DND-41 (cell line): Measurements from ENCODE around the gene SMOC2.

Source experiments
- ATAC-seq: fragments of 200-7000 bp; cut with Tn5 transposase; 3 replicates; pipeline ENCODE4 v1.9.1; 2021; ENCODE audit warnings: low read depth; ENCODE audit not compliant: insufficient read depth
- DNase-seq: peaks from one replicate; pipeline ENCODE4 v3.0.0-alpha.2; 2020
- H2AFZ ChIP-seq: 2 replicates; pipeline ENCODE4 v1.6.0; 2012; ENCODE audit warnings: low read depth, low read length
- H3K27ac ChIP-seq: 2 replicates; pipeline ENCODE4 v1.5.1; 2012; ENCODE audit warnings: low read length, inconsistent platforms
- H3K27me3 ChIP-seq: fragments of 200-600 bp; sonication (generic); 2 replicates; pipeline ENCODE4 v1.6.0; 2012; ENCODE audit warnings: low read length, mild to moderate bottlenecking, inconsistent platforms; ENCODE audit not compliant: insufficient read depth, poor library complexity
- H3K36me3 ChIP-seq: 2 replicates; pipeline ENCODE4 v1.5.1; 2012; ENCODE audit warnings: low read length, inconsistent platforms; ENCODE audit not compliant: insufficient read depth
- H3K4me1 ChIP-seq: 2 replicates; pipeline ENCODE4 v1.5.1; 2012; ENCODE audit warnings: mild to moderate bottlenecking, low read length; ENCODE audit not compliant: insufficient read depth
- H3K4me2 ChIP-seq: 2 replicates; pipeline ENCODE4 v1.6.0; 2012; ENCODE audit warnings: mild to moderate bottlenecking, moderate library complexity, low read length, inconsistent platforms; ENCODE audit not compliant: insufficient read depth
- H3K4me3 ChIP-seq, 2 experiments: fragments of 200-600 bp in 1 of 2; shearing (Covaris generic) in 1 of 2; 2 replicates each; pipeline ENCODE4 v1.5.1; 2012 to 2016; ENCODE audit warnings: inconsistent platforms in 2 of 2, low read length in 2 of 2, mild to moderate bottlenecking in 2 of 2, low read depth in 1 of 2, moderate library complexity in 1 of 2
- H3K79me2 ChIP-seq: 2 replicates; pipeline ENCODE4 v1.6.0; 2012; ENCODE audit warnings: low read length, inconsistent platforms; ENCODE audit not compliant: insufficient read depth
- H3K9ac ChIP-seq: 2 replicates; pipeline ENCODE4 v1.6.0; 2012; ENCODE audit warnings: low read depth, mild to moderate bottlenecking, inconsistent platforms, low read length, moderate library complexity
- H3K9me3 ChIP-seq: 2 replicates; pipeline ENCODE4 v1.5.1; 2012; ENCODE audit warnings: low read length, moderate library complexity, mild to moderate bottlenecking, inconsistent platforms; ENCODE audit not compliant: insufficient read depth, severe bottlenecking
- H4K20me1 ChIP-seq: 2 replicates; pipeline ENCODE4 v1.6.0; 2012; ENCODE audit warnings: low read length; ENCODE audit not compliant: insufficient read depth
- CTCF ChIP-seq: IDR thresholded peaks from 2 replicates; pipeline ENCODE4 v1.5.1; 2012; ENCODE audit warnings: borderline replicate concordance, low read length, moderate library complexity, mild to moderate bottlenecking; ENCODE audit not compliant: poor library complexity, severe bottlenecking; ENCODE audit errors: extremely low read depth
- EZH2 ChIP-seq: IDR thresholded peaks from 3 replicates; pipeline ENCODE4 v1.6.1; 2012; ENCODE audit warnings: borderline replicate concordance, low read depth, mild to moderate bottlenecking, moderate library complexity, low read length, inconsistent platforms; ENCODE audit not compliant: severe bottlenecking

Gene SMOC2

GRCh38 chr6:168428052-168428826, 12.7 kb upstream of the SMOC2 start:
- Histone ChIP-seq H2AFZ (no peak overlapping the region), H3K4me3 (no peak overlapping the region), H3K4me2 (no peak overlapping the region), H3K27me3 (no peaks in the 10 kb centered on the region), H3K79me2 (no peaks in the 10 kb centered on the region), H3K4me1 (no peaks in the 10 kb centered on the region), H3K36me3 (no peaks in the 10 kb centered on the region), H3K9ac (no peak overlapping the region), H4K20me1 (no peaks in the 10 kb centered on the region), H3K27ac (no peak overlapping the region), H3K9me3 (peaks cover 2% of the 10 kb centered on the region)
- TF ChIP-seq CTCF (no peak), EZH2 (no peak)
- ATAC-seq (no peak), DNase-seq (no peak)

- Histone ChIP-seq H3K79me2 (no peaks in the 10 kb centered on the region), H3K4me3 (no peak overlapping the region), H3K4me1 (no peaks in the 10 kb centered on the region), H3K4me2 (no peak overlapping the region), H3K27ac (no peak overlapping the region), H3K36me3 (no peaks in the 10 kb centered on the region), H4K20me1 (no peaks in the 10 kb centered on the region), H2AFZ (no peak overlapping the region), H3K27me3 (no peaks in the 10 kb centered on the region), H3K9ac (no peak overlapping the region), H3K9me3 (peaks cover 2% of the 10 kb centered on the region)
- DNase-seq (no peak), ATAC-seq (no peak)
- TF ChIP-seq EZH2 (no peak), CTCF (no peak)
Observed at GRCh38 chr6:168428863-168429262, 12.1 kb upstream of the SMOC2 start.

- no peak for DNase-seq
- no peak for ATAC-seq
- no peaks in the 10 kb centered on the region for H3K4me1 ChIP-seq
Observed at GRCh38 chr6:168432196-168432595, 8.8 kb upstream of the SMOC2 start.

More at GRCh38 chr6:168432196-168432595, 8.8 kb upstream of the SMOC2 start:
- Histone ChIP-seq H3K36me3 (no peaks in the 10 kb centered on the region), H2AFZ (no peak overlapping the region), H3K9ac (no peak overlapping the region), H3K4me2 (no peak overlapping the region), H3K27ac (no peak overlapping the region), H4K20me1 (no peaks in the 10 kb centered on the region), H3K79me2 (no peaks in the 10 kb centered on the region), H3K9me3 (peaks cover 2% of the 10 kb centered on the region), H3K27me3 (no peaks in the 10 kb centered on the region), H3K4me3 (no peak overlapping the region)
- TF ChIP-seq CTCF (no peak), EZH2 (no peak)
